Epidermal melanocyte (primary cell): ENCODE data around the gene ALOXE3.

Source experiments
- DNase-seq: peaks from one replicate; pipeline ENCODE4 v3.0.0; 2011; ENCODE audit warnings: low spot score; ENCODE audit not compliant: insufficient read length

The ALOXE3 gene

GRCh38 chr17:8142158-8142886 is 24.0 kb upstream of the ALOXE3 start:
- DNase-seq: no peak

DNA sequence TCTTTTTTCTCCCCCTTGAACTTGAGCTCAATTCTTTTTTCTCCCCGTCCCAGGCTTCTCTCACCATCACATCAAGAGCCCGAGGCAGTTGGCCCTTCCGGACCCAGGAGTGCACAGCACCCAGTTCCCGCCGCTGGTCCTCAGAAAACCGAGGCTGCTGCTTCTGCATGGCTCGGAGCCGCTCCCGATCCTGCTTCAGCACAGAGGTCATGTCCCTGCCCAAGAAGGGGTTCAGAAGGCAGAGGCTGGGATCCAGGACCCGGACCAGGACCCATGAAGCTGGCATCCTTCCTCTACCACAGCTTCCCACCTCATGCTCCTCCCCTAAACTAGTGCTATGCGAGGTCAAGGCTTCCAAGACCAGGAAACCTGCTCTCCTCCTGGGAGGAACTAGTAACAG is 23.4 kb upstream of the ALOXE3 start:
- no peak for DNase-seq

DNA sequence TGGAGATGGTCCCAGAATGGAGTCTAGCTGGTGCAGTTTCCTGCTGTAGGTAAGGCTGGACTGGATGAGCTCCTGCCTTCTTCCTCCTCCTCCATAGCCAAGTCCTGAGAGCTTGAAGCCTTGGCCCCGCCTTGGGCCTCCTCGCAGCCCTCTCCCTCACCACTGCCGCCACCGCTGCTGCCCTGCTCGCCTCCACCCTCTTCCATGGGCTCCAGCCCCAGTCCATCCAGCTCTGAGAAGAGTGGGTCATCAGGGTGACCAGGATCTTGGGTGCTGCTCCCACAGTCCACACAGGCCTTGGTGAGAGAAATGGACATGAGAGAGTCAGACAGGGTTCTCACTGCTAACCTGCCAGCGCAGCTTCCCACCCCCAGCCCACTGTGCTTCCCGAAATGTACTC is 22.7 kb upstream of the ALOXE3 start:
- no peak for DNase-seq

DNA sequence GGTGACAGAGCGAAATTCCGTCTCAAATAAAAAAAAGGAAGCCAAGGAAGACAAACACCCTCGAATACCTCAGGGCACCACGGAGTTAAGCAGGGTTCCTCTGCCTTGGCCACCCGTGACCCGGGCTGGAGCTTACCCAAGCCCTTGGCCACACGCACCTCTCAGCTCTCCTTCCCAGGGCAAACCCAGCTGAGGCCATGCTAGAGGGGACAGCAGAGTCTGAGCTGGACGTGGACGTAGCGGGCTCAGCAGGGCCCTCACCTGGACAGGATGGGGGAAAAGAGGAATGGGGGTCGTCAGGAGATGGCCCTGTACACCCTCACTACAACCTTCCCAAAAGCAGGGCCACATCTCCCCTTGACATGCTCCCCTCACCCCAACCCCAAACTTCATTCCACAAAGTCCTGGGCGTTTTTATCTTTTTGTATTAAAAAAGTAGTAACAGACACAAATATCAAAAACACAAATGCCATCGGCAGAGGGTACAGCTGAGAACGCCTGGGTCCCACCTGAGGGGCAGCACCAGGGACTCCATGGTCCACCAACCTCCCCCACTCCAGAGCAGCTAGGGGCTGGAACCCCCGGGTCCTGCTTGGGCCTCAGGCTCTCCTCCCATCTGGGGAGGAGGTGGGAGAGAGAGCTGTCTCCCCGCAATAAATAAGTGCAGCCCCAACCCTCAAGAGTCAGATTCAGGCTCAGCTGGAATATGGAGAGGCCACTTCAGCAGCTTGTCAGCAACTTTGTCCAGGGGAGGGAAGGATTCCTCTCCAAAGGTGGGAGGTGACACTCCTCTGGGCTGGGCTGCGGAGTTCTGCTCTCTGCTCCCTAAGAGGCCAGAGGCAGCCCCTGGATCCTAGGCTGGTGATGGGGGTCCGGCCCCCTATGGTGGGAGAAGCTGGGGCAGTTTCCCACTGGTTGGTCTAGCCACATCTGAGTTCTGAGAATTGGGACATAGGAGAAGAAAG is 22.0 kb upstream of the ALOXE3 start:
- no peak for DNase-seq

GRCh38 chr17:8138672-8139371 is 20.5 kb upstream of the ALOXE3 start:
- DNase-seq: peak; percentile 96

DNA sequence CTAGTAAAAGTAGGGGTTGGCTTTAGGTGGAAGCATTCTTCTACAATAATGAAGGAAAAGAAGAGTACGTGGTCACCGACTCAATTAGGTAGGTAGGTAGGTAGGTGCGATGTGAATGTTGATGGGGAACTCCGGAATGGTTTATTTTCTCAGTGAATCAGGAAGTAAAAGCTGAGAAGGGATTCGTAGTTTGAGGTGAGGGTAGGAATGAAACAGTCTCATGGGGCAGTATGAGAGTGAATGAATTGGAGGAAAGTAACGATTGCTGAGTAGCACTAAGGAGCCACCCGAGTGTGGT is 20.0 kb upstream of the ALOXE3 start:
- DNase-seq: no peak

- DNase-seq: no peak
Observed at GRCh38 chr17:8137645-8138373, 19.5 kb upstream of the ALOXE3 start.

- no peak for DNase-seq
Observed at GRCh38 chr17:8133941-8134340, 15.6 kb upstream of the ALOXE3 start.

DNA sequence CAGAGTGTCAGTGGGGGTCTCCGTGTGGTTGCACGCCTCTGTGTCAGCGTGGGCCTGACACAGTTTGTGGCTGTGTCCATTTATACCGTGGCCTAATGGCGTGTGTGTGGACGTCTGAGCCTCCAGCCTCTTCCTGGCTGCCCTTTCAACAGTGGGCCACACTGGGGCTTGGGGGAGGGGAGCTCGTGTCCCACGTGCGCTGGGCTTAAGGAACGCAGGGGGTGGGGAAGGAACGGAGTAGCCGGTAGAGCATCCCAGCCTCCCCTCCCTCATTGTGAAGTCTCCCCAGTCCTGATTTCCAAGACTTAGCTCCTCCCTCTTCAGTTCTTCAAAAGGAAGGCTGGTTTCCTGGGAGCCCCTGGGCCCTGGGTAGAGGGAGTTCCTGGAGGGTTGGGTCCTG is 15.1 kb upstream of the ALOXE3 start:
- DNase-seq: no peak

GRCh38 chr17:8131844-8132441 is 13.6 kb upstream of the ALOXE3 start:
- no peak for DNase-seq

DNA sequence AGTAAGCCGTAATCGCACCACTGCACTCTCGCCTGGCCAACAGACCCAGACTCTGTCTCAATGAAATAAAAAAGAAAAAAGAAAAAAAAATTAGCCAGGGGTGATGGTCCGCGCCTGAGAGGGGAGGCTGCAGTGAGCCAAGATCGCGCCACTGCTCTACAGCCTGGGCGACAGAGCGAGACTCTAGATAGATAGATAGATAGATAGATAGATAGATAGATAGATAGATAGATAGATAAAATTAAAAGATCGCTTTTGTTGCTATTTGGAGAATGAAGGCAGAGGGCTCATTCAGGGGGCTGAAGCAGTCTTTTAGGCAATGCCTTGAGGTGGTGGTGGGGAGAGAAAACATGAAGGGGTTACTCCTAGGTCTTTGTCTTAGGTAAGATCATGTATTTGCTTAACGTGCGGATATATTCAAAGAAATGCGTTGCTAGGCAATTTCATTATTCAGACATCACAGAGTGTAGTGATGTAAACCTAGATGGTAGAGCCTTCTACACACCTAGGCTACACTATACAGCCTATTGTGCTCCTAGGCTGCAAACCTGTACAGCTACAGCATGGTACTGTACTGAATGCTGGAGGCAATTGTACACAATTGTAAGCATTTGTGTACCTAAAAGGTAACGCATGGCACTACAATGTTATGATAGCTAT is 9.9 kb upstream of the ALOXE3 start:
- no peak for DNase-seq

DNA sequence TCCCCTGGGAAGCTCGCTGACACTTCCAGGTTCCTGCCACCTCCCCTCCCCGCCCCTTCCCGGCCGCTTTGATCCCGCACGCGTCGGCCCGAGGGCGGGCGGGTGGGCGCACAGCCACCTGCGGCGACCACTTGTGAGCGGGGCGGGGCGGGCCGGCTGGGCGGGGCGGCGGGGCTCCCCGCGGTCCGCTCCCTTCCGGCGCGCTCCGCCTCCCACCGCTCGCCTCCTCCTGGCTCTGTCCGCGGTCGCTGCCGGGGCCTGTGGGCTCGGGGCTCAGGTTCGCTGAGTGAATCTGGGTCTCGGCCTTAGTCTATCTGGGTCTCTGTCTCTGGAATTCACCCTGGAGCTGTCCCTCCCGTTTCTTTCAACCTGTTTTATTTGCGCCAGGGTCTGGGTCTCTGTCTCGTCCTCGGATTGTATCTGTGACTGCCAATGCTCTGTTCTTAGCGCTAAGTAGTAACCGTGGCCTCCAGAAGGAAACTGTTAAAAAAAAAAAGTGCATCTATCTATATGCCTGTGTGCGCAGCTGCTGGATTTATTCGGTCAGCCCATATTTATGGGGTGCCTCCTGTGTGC is 8.3 kb upstream of the ALOXE3 start:
- no peak for DNase-seq

GRCh38 chr17:8125947-8126490 is 7.7 kb upstream of the ALOXE3 start:
- DNase-seq: no peak

DNA sequence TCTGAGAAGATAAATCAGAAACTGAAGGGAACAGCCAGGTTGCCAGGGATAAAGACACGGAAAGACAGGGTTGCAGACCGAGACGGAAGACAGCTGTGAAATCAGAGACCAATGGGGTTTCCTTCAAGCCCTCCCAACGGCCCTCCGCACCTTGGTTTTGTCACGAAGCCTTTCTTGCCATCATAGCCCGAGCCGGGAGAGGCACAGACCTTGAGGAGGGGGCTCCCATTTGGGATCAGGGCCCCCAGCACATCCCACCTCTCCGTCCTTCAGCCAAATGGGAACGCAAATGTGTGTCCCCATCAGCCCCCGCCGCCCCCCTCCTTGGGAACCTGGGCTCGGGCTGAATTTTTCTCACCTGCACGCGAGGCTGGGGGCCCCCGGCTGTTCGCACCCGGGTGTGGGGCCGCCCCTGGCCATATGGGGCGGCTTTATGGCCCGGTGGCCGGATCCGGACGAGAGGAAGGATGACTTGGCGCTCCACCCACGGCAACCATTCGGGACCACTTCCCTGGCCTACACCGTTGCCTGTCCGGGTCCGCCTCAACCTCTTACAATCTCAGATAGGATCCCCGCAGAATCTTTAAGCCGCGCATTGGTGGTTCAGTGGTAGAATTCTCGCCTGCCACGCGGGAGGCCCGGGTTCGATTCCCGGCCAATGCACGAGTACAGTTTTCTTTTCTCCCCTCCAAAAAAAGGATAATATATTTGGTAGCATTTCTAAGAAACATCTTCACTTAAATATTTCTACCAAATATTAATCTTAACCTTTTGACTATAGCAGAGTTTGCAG is 7.0 kb upstream of the ALOXE3 start:
- peak; percentile 71 for DNase-seq

- DNase-seq: no peak
Observed at GRCh38 chr17:8124350-8125153, 6.2 kb upstream of the ALOXE3 start.

DNA sequence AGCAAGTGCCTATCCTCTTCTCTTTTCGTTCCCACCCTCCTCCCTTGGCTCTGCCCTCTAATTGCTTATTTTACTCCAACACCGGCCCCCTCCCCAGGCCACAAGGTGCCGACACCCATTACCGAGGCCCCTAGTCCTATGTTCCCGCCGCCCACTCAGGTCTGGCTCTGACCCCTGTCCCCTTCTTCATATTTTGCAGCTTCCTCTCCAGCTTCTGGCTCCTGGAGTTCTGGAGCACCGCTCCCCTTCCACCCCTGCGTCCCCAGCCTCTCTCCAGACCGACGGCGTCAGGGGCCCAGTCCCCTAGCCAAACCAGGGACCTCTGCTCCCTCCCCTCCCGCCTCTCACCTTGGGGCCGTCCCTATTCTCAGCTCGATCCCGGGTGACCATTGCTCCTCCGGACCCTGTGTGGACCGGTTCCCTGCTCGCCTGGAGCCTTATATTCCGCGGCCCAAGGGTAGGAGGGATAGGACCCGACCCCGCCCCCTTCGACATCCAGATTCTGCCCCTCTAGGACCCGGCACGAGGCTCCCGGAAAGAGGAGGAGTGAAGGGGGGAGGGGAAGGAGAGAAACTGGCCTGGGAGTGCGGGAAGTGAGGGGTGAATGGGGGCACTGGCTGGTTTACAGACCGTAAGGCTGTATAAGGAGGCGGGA is 5.5 kb upstream of the ALOXE3 start, which contains the start of gene HES7:
TSS of gene HES7 (minus strand) at position 412 of the 655 bp plus-strand sequence. CDS start at position 390, 22 bp downstream.
- no peak for DNase-seq

DNA sequence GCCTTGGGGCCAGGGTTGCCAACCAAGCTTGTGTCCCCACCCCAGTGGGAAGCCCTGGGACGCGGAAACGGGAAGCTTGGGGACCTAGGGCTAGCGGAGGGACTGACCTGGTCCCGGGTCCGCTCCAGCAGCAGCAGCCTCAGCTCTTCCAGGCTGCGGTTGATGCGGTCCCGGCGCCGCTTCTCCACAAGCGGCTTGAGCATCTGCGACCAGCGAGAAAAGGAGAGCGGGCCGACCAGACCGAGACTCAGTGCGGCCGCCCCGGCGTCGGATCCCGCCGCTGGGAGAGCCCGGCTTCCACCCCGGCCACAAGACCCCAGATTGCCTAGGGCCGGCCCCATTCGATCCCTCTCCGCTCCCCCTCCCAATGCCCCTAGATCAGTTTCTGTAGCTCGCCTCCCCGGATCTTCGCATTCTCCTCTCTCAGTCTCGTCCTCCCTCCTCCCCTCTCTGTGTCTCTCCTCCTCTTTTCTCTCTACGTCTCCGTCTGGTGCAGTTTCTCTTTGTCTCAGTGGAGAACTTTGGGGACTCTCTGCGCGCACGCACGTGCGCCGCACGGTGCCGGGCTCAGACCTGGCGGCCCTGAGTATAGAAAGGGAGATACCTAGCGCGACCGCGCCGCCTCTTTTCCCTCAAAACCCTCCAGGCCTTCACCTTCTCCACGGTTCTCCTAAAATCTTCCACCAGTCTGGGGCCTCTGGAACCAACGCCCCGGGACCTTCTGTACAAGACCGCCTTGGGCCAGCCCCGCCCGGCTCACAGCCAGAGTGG is 4.8 kb upstream of the ALOXE3 start:
- DNase-seq: no peak
